ENCODE measurements around the gene CNTLN. TPM values are rescaled to one million over a fixed set of nuclear protein-coding genes. Genes with fewer than 3 reads are reported as not detected.
"Not testable (repeated sequence)": the region's sequence is repeated elsewhere in the genome, so short reads cannot be mapped to it uniquely, and the experiment has no call there.

CNTLN gene
- total RNA-seq, 2 donors from 2014 or later, result 2.4 to 2.6 TPM

- no peaks in the 10 kb centered on the region for H3K9me3 ChIP-seq
- no peaks in the 10 kb centered on the region for H3K4me1 ChIP-seq
- no peak overlapping the region for H3K9ac ChIP-seq (ENCODE audit: low read depth in 2 of 2, low read length in 2 of 2)
- H3K36me3 ChIP-seq, result no peaks in the 10 kb centered on the region
- no peak for DNase-seq
- intact Hi-C loops (cut with DNase I), result no loop called here
- H3K4me3 ChIP-seq, result no peak overlapping the region
- no peak overlapping the region for H3K27ac ChIP-seq
- H3K27me3 ChIP-seq, result no peaks in the 10 kb centered on the region
- TF ChIP-seq CTCF (IDR thresholded peaks at IDR 0.05), result no peak
Measured at GRCh38 chr9:17159469-17159868, 24.6 kb downstream of the CNTLN start.

DNA sequence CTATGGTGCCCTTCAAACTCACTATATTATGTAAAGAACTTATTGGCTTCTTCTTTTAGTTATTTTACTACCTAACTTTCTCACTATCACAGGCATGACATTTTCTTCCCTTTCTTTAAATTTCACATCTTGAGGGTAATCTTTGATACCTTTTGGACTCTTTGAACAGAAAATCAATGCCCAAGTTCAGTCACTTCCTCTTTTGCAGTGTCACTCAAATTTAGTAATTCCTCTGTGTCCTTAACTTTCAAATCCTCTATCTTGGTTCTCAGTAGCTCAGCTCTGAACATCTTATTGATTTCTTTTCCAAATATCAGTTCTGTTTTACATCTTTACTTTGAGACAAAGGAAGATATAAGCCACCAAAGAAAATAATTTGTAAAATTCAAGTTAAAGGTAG is 25.5 kb downstream of the CNTLN start:
- Histone ChIP-seq H3K27ac (no peak overlapping the region), H3K4me3 (no peak overlapping the region), H3K36me3 (no peaks in the 10 kb centered on the region), H3K9me3 (no peaks in the 10 kb centered on the region), H3K27me3 (no peaks in the 10 kb centered on the region), H3K4me1 (no peaks in the 10 kb centered on the region), H3K9ac (ENCODE audit: low read depth in 2 of 2, low read length in 2 of 2) (no peak overlapping the region)
- intact Hi-C loops (cut with DNase I), result no loop called here
- no peak for DNase-seq
- TF ChIP-seq CTCF (IDR thresholded peaks at IDR 0.05), result no peak

- Histone ChIP-seq H3K4me1 (no peaks in the 10 kb centered on the region), H3K36me3 (no peaks in the 10 kb centered on the region), H3K4me3 (no peak overlapping the region), H3K27ac (no peak overlapping the region), H3K9me3 (no peaks in the 10 kb centered on the region), H3K27me3 (no peaks in the 10 kb centered on the region), H3K9ac (ENCODE audit: low read depth in 2 of 2, low read length in 2 of 2) (no peak overlapping the region)
- intact Hi-C loops (cut with DNase I), result no loop called here
- DNase-seq, result no peak
- no peak for TF ChIP-seq CTCF (IDR thresholded peaks at IDR 0.05)
Measured at GRCh38 chr9:17165764-17166163, 30.9 kb downstream of the CNTLN start.

GRCh38 chr9:17166346-17166745 is 31.5 kb downstream of the CNTLN start:
- no peak overlapping the region for H3K27ac ChIP-seq
- no peak for TF ChIP-seq CTCF (IDR thresholded peaks at IDR 0.05)
- no peaks in the 10 kb centered on the region for H3K4me1 ChIP-seq
- H3K9ac ChIP-seq (ENCODE audit: low read depth in 2 of 2, low read length in 2 of 2), result no peak overlapping the region
- H3K9me3 ChIP-seq, result no peaks in the 10 kb centered on the region
- intact Hi-C loops (cut with DNase I), result no loop called here
- no peaks in the 10 kb centered on the region for H3K27me3 ChIP-seq
- no peak overlapping the region for H3K4me3 ChIP-seq
- no peaks in the 10 kb centered on the region for H3K36me3 ChIP-seq
- DNase-seq, result no peak

- intact Hi-C loops (cut with DNase I), result no loop called here
- H3K9me3 ChIP-seq, result no peaks in the 10 kb centered on the region
- no peaks in the 10 kb centered on the region for H3K36me3 ChIP-seq
- no peak overlapping the region for H3K4me3 ChIP-seq
- TF ChIP-seq CTCF (IDR thresholded peaks at IDR 0.05), result no peak
- no peaks in the 10 kb centered on the region for H3K4me1 ChIP-seq
- H3K27me3 ChIP-seq, result no peaks in the 10 kb centered on the region
- H3K9ac ChIP-seq (ENCODE audit: low read depth in 2 of 2, low read length in 2 of 2), result no peak overlapping the region
- no peak overlapping the region for H3K27ac ChIP-seq
- DNase-seq, result no peak
Measured at GRCh38 chr9:17171309-17172094, 36.7 kb downstream of the CNTLN start.

GRCh38 chr9:17177496-17177895 is 42.7 kb downstream of the CNTLN start:
- DNase-seq; H3K27ac ChIP-seq; H3K9me3 ChIP-seq; H3K9ac ChIP-seq (ENCODE audit: low read depth in 2 of 2, low read length in 2 of 2); H3K4me3 ChIP-seq; H3K4me1 ChIP-seq; H3K27me3 ChIP-seq; intact Hi-C loops (cut with DNase I); H3K36me3 ChIP-seq: not testable (repeated sequence)

Measured in colonic mucosa (tissue), 4 donors.